Liver (tissue), 9 donors: ENCODE measurements around the gene SYNGR3. TPM values are rescaled to one million over a fixed set of nuclear protein-coding genes. Genes with fewer than 3 reads are reported as not detected.

ENCODE experiments used
- DNase-seq: peaks from one replicate; pipeline ENCODE4 v3.0.0-alpha.2; 2017; ENCODE audit warnings: low spot score
- H3K27ac ChIP-seq, 2 donors: one replicate each; pipeline ENCODE4 v1.7.0; 2013; ENCODE audit warnings: inconsistent platforms in 2 of 2, low read length in 2 of 2, control low read depth in 1 of 2, low read depth in 1 of 2, mild to moderate bottlenecking in 1 of 2
- H3K27me3 ChIP-seq, 4 donors: one replicate each; pipeline versions ENCODE4 v1.6.1 to v1.7.0; 2013; ENCODE audit warnings: low read length in 3 of 4, inconsistent platforms in 1 of 4, mild to moderate bottlenecking in 1 of 4, moderate library complexity in 1 of 4; ENCODE audit not compliant: control insufficient read depth in 4 of 4, insufficient read depth in 4 of 4
- H3K36me3 ChIP-seq, 4 donors: one replicate each; pipeline versions ENCODE4 v1.6.1 to v1.7.0; 2013; ENCODE audit warnings: low read length in 3 of 4, mild to moderate bottlenecking in 3 of 4, low read depth in 1 of 4, moderate library complexity in 1 of 4; ENCODE audit not compliant: control insufficient read depth in 4 of 4, insufficient read depth in 3 of 4
- H3K4me1 ChIP-seq, 4 donors: one replicate each; pipeline versions ENCODE4 v1.6.1 to v1.7.0; 2013; ENCODE audit warnings: low read length in 3 of 4, mild to moderate bottlenecking in 3 of 4, moderate library complexity in 1 of 4; ENCODE audit not compliant: control insufficient read depth in 4 of 4, insufficient read depth in 4 of 4
- H3K4me3 ChIP-seq, 3 donors: one replicate each; pipeline versions ENCODE4 v1.6.1 to v1.7.0; 2013; ENCODE audit warnings: low read length in 3 of 3, control low read depth in 1 of 3, low read depth in 1 of 3, mild to moderate bottlenecking in 1 of 3
- H3K9ac ChIP-seq, 2 donors: one replicate each; pipeline ENCODE4 v1.7.0; 2013; ENCODE audit warnings: low read length in 2 of 2, mild to moderate bottlenecking in 2 of 2, moderate library complexity in 2 of 2, control low read depth in 1 of 2, low read depth in 1 of 2
- H3K9me3 ChIP-seq, 4 donors: one replicate each; pipeline versions ENCODE4 v1.6.1 to v1.7.0; 2013; ENCODE audit warnings: low read length in 3 of 4; ENCODE audit not compliant: control insufficient read depth in 4 of 4
- FOXA1 ChIP-seq: IDR thresholded peaks from 2 replicates; pipeline ENCODE4 v1.6.1; 2016; ENCODE audit warnings: antibody characterized with exemption
- FOXA2 ChIP-seq: IDR thresholded peaks from 2 replicates; pipeline ENCODE4 v1.6.1; 2016; ENCODE audit warnings: antibody characterized with exemption
- GABPA ChIP-seq, 2 donors: IDR thresholded peaks in 1 of 2; conservative IDR thresholded peaks in 1 of 2; 2 replicates each; pipeline ENCODE4 v1.6.1; 2016; ENCODE audit warnings: antibody characterized with exemption in 2 of 2, mild to moderate bottlenecking in 1 of 2, moderate library complexity in 1 of 2
- HNF4A ChIP-seq, 2 donors: conservative IDR thresholded peaks; 2 replicates each; pipeline ENCODE4 v1.6.1; 2016; ENCODE audit warnings: antibody characterized with exemption in 2 of 2, mild to moderate bottlenecking in 2 of 2
- HNF4G ChIP-seq: IDR thresholded peaks from 2 replicates; pipeline ENCODE4 v1.6.1; 2016; ENCODE audit warnings: antibody characterized with exemption
- JUND ChIP-seq, 2 donors: IDR thresholded peaks; 2 replicates each; pipeline ENCODE4 v1.6.1; 2016; ENCODE audit warnings: antibody characterized with exemption in 2 of 2
- MAX ChIP-seq: IDR thresholded peaks from 2 replicates; pipeline ENCODE4 v1.6.1; 2016; ENCODE audit warnings: antibody characterized with exemption
- NR2F2 ChIP-seq: IDR thresholded peaks from 2 replicates; pipeline ENCODE4 v1.6.1; 2016; ENCODE audit warnings: antibody characterized with exemption
- RAD21 ChIP-seq, 2 donors: IDR thresholded peaks; 2 replicates each; pipeline ENCODE4 v1.6.1; 2016; ENCODE audit warnings: antibody characterized with exemption in 2 of 2, mild to moderate bottlenecking in 2 of 2
- RXRA ChIP-seq, 2 donors: IDR thresholded peaks; 2 replicates each; pipeline ENCODE4 v1.6.1; 2017 to 2018; ENCODE audit warnings: antibody characterized with exemption in 2 of 2, mild to moderate bottlenecking in 1 of 2
- SP1 ChIP-seq: IDR thresholded peaks from 2 replicates; pipeline ENCODE4 v1.6.1; 2018; ENCODE audit warnings: antibody characterized with exemption, mild to moderate bottlenecking
- TAF1 ChIP-seq: conservative IDR thresholded peaks from 2 replicates; pipeline ENCODE4 v1.6.1; 2016; ENCODE audit warnings: antibody characterized with exemption, mild to moderate bottlenecking
- YY1 ChIP-seq: IDR thresholded peaks from 2 replicates; pipeline ENCODE4 v1.6.1; 2016; ENCODE audit warnings: antibody characterized with exemption, mild to moderate bottlenecking
- ZBTB33 ChIP-seq: IDR thresholded peaks from 2 replicates; pipeline ENCODE4 v1.6.1; 2016; ENCODE audit warnings: antibody characterized with exemption
- WGBS: extraction: QIAGEN DNeasy Blood & Tissue Kit; methylation state at CpG from one replicate; pipeline ENCODE4 v1.1.7; 2013; 5-methylcytosine and 5-hydroxymethylcytosine counted together
- polyA plus RNA-seq, 2 donors: library from polyadenylated mRNA; stranded (reverse) in 1 of 2; unstranded in 1 of 2; fragments of 200-250 nt in 1 of 2; fragments of >200 nt in 1 of 2; fragmentation: Nextera tagmentation in 1 of 2; extraction: Ambion mirVana in 1 of 2; gene quantifications; one replicate each; pipeline versions ENCODE4 v1.2.1 to v1.2.3, GENCODE V29; 2013 to 2015
- total RNA-seq, 2 donors: library from RNA; depleted of rRNA; stranded (reverse); fragments of >200 nt; gene quantifications; one replicate each; pipeline ENCODE4 v1.2.3, GENCODE V29; 2014
- TF ChIP-seq, protein P1 (sequence below): fragments of 150-350 bp; IDR thresholded peaks from 2 replicates; pipeline ENCODE4 v1.5.1; 2017; ENCODE audit warnings: improper control_type of control experiment, low read depth, low read length; ENCODE audit not compliant: missing input control
- TF ChIP-seq, protein P2 (sequence below): IDR thresholded peaks from 2 replicates; pipeline ENCODE4 v1.6.1; 2016; ENCODE audit warnings: antibody characterized with exemption, mild to moderate bottlenecking
- donor health status: healthy.
- donor health status: healthy.
- donor health status: healthy.
- donor health status: healthy.
- donor health status: healthy.

The SYNGR3 gene
- total and polyA plus RNA-seq, 4 donors = 0.09 to 0.47 (median 0.17) TPM; not detected in 1

- Histone ChIP-seq H3K9me3 (no peaks in the 10 kb centered on the region), H3K9ac (no peak overlapping the region), H3K4me3 (no peak overlapping the region), H3K27me3 (no peaks in the 10 kb centered on the region), H3K27ac (no peak overlapping the region), H3K4me1 (peaks cover 7 to 34% (median 31%) of the 10 kb centered on the region in 4 donors), H3K36me3 (peaks cover 0 to 4% (median under 1%) of the 10 kb centered on the region in 4 donors)
- no peak for DNase-seq
- 91% methylated on average over 41 of the region's 41 CpGs for WGBS
- TF ChIP-seq FOXA1 (no peak), RAD21 (IDR thresholded peaks at IDR 0.05) (no peak), FOXA2 (no peak), RXRA (IDR thresholded peaks at IDR 0.05) (no peak), JUND (IDR thresholded peaks at IDR 0.05) (no peak), GABPA (IDR thresholded peaks at IDR 0.05 in 1 of 2, conservative IDR thresholded peaks at IDR 0.05 in 1 of 2) (no peak), YY1 (no peak)
- TF ChIP-seq, protein P1, sequence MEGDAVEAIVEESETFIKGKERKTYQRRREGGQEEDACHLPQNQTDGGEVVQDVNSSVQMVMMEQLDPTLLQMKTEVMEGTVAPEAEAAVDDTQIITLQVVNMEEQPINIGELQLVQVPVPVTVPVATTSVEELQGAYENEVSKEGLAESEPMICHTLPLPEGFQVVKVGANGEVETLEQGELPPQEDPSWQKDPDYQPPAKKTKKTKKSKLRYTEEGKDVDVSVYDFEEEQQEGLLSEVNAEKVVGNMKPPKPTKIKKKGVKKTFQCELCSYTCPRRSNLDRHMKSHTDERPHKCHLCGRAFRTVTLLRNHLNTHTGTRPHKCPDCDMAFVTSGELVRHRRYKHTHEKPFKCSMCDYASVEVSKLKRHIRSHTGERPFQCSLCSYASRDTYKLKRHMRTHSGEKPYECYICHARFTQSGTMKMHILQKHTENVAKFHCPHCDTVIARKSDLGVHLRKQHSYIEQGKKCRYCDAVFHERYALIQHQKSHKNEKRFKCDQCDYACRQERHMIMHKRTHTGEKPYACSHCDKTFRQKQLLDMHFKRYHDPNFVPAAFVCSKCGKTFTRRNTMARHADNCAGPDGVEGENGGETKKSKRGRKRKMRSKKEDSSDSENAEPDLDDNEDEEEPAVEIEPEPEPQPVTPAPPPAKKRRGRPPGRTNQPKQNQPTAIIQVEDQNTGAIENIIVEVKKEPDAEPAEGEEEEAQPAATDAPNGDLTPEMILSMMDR = no peak
- TF ChIP-seq, protein P2, sequence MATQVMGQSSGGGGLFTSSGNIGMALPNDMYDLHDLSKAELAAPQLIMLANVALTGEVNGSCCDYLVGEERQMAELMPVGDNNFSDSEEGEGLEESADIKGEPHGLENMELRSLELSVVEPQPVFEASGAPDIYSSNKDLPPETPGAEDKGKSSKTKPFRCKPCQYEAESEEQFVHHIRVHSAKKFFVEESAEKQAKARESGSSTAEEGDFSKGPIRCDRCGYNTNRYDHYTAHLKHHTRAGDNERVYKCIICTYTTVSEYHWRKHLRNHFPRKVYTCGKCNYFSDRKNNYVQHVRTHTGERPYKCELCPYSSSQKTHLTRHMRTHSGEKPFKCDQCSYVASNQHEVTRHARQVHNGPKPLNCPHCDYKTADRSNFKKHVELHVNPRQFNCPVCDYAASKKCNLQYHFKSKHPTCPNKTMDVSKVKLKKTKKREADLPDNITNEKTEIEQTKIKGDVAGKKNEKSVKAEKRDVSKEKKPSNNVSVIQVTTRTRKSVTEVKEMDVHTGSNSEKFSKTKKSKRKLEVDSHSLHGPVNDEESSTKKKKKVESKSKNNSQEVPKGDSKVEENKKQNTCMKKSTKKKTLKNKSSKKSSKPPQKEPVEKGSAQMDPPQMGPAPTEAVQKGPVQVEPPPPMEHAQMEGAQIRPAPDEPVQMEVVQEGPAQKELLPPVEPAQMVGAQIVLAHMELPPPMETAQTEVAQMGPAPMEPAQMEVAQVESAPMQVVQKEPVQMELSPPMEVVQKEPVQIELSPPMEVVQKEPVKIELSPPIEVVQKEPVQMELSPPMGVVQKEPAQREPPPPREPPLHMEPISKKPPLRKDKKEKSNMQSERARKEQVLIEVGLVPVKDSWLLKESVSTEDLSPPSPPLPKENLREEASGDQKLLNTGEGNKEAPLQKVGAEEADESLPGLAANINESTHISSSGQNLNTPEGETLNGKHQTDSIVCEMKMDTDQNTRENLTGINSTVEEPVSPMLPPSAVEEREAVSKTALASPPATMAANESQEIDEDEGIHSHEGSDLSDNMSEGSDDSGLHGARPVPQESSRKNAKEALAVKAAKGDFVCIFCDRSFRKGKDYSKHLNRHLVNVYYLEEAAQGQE = no peak
Observed at GRCh38 chr16:1968146-1968953, 21.4 kb upstream of the SYNGR3 start.

- Histone ChIP-seq H3K36me3 (peaks cover 10 to 27% (median 15%) of the 10 kb centered on the region in 4 donors), H3K9me3 (no peaks in the 10 kb centered on the region), H3K4me1 (peaks cover 6 to 23% (median 18%) of the 10 kb centered on the region in 4 donors), H3K4me3 (peak within 1 kb of the TSS; percentile 78 to 94 (median 91)), H3K27me3 (no peaks in the 10 kb centered on the region), H3K9ac (peak within 1 kb of the TSS; percentile 61 to 90), H3K27ac (peak within 1 kb of the TSS; percentile 84 to 97)
- peak; percentile 97 for DNase-seq
- WGBS = under 1% methylated on average over 78 of the region's 78 CpGs
- peak; percentile 84 to 96 for TF ChIP-seq GABPA (IDR thresholded peaks at IDR 0.05 in 1 of 2, conservative IDR thresholded peaks at IDR 0.05 in 1 of 2)
- TF ChIP-seq SP1 = peak; percentile 84
- no peak for TF ChIP-seq HNF4A (conservative IDR thresholded peaks at IDR 0.05)
- no peak for TF ChIP-seq ZBTB33
- TF ChIP-seq MAX = no peak
- TF ChIP-seq JUND (IDR thresholded peaks at IDR 0.05) = no peak
- peak; percentile 54 for TF ChIP-seq NR2F2
- TF ChIP-seq, protein P1 = no peak
- no peak for TF ChIP-seq HNF4G
- no peak for TF ChIP-seq TAF1
- TF ChIP-seq FOXA2 = peak; percentile 6
- peak; percentile 54 for TF ChIP-seq FOXA1
Observed at GRCh38 chr16:1971796-1972489, 17.8 kb upstream of the SYNGR3 start, which contains the start of gene TBL3. Gene TBL3 (plus strand): TSS chr16:1972053. CDS start chr16:1972165, 112 bp downstream.
